ENCODE measurements around the gene TCN2. TPM values are rescaled to one million over a fixed set of nuclear protein-coding genes. Genes with fewer than 3 reads are reported as not detected.

TCN2 gene
- total RNA-seq, 1 experiment from 2014 or later, result 11.5 TPM

GRCh38 chr22:30636226-30637077 lies 29.5 kb downstream of the TCN2 start:
- TF ChIP-seq CTCF (conservative IDR thresholded peaks at IDR 0.05), result no peak; the same call in 1 of the 2 replicates
- no peak for TF ChIP-seq EZH2 (IDR thresholded peaks at IDR 0.05; ENCODE audit: low read depth)
- Histone ChIP-seq H3K9me3 (ENCODE audit: insufficient read depth, low read depth) (no peaks in the 10 kb centered on the region), H2AFZ (peak overlapping the region; percentile 99), H3F3A (ENCODE audit: insufficient read depth, low read depth) (peaks cover 26% of the 10 kb centered on the region), H3K9me2 (ENCODE audit: insufficient read depth) (no peaks in the 10 kb centered on the region), H3K4me1 (replicated peaks; ENCODE audit: insufficient read depth) (peaks cover 25% of the 10 kb centered on the region), H3K27me3 (ENCODE audit: insufficient read depth, low read depth) (no peaks in the 10 kb centered on the region), H3K4me2 (peak overlapping the region; percentile 99), H4K20me1 (ENCODE audit: insufficient read depth) (no peaks in the 10 kb centered on the region), H3K4me3 (peak overlapping the region; percentile 74), H3K27ac (no peak overlapping the region), H3K36me3 (ENCODE audit: low read depth) (no peaks in the 10 kb centered on the region), H3K79me2 (ENCODE audit: low read depth) (peaks cover 13% of the 10 kb centered on the region)
- ChIA-PET CTCF (interaction anchor here (0.5 to 0.7 kb wide), 2 partner anchors 333 to 525 kb away, joined by 4 to 5 read pairs; no protein-coding TSS in a partner anchor), POLR2A (ENCODE audit: unreplicated experiment) (interaction anchor here (1.0 kb wide), 1 partner anchor 94 kb away, joined by 3 read pairs; no protein-coding TSS in a partner anchor)
- DNase-seq, result peak; percentile 40 to 50
- no TSS peak for BruUV-seq (replicated peaks)
- intact Hi-C loops (cut with micrococcal nuclease; ENCODE audit: unreplicated experiment), result loop anchor here (10.0 kb wide), 1 partner anchor 288 kb away; no protein-coding TSS in a partner anchor

GRCh38 chr22:30637701-30638114 lies 30.7 kb downstream of the TCN2 start:
- DNase-seq, result peak in 1 of 2 experiments; percentile 20
- intact Hi-C loops (cut with micrococcal nuclease; ENCODE audit: unreplicated experiment), result loop anchor here (10.0 kb wide), 1 partner anchor 287 kb away; no protein-coding TSS in a partner anchor
- Histone ChIP-seq H3K27me3 (ENCODE audit: insufficient read depth, low read depth) (no peaks in the 10 kb centered on the region), H3K79me2 (ENCODE audit: low read depth) (peaks cover 13% of the 10 kb centered on the region), H3K27ac (no peak overlapping the region), H3F3A (ENCODE audit: insufficient read depth, low read depth) (peaks cover 26% of the 10 kb centered on the region), H3K9me3 (ENCODE audit: insufficient read depth, low read depth) (no peaks in the 10 kb centered on the region), H3K9me2 (ENCODE audit: insufficient read depth) (no peaks in the 10 kb centered on the region), H4K20me1 (ENCODE audit: insufficient read depth) (no peaks in the 10 kb centered on the region), H2AFZ (peak overlapping the region; percentile 99), H3K4me2 (peak overlapping the region; percentile 99), H3K36me3 (ENCODE audit: low read depth) (no peaks in the 10 kb centered on the region), H3K4me3 (peak overlapping the region; percentile 74; the same call in 1 of the 2 replicates), H3K4me1 (replicated peaks; ENCODE audit: insufficient read depth) (peaks cover 25% of the 10 kb centered on the region)
- no TSS peak for BruUV-seq (replicated peaks)
- ChIA-PET POLR2A (ENCODE audit: unreplicated experiment) (no interaction called here), CTCF (no interaction called here)
- TF ChIP-seq EZH2 (IDR thresholded peaks at IDR 0.05; ENCODE audit: low read depth), result no peak
- TF ChIP-seq CTCF (conservative IDR thresholded peaks at IDR 0.05), result no peak

GRCh38 chr22:30640361-30640760 lies 33.4 kb downstream of the TCN2 start:
- H3K79me2 ChIP-seq (ENCODE audit: low read depth), result peaks cover 13% of the 10 kb centered on the region
- POLR2A ChIA-PET (ENCODE audit: unreplicated experiment), result no interaction called here
- no peak overlapping the region for H2AFZ ChIP-seq
- TF ChIP-seq EZH2 (IDR thresholded peaks at IDR 0.05; ENCODE audit: low read depth), result no peak
- no peak for TF ChIP-seq CTCF (conservative IDR thresholded peaks at IDR 0.05)
- H3K27ac ChIP-seq, result no peak overlapping the region
- H3K4me2 ChIP-seq, result no peak overlapping the region
- BruUV-seq (replicated peaks), result no TSS peak
- no peaks in the 10 kb centered on the region for H3K9me2 ChIP-seq (ENCODE audit: insufficient read depth)
- CTCF ChIA-PET, result no interaction called here
- H3K4me1 ChIP-seq (replicated peaks; ENCODE audit: insufficient read depth), result peaks cover 16% of the 10 kb centered on the region
- H3K9me3 ChIP-seq (ENCODE audit: insufficient read depth, low read depth), result no peaks in the 10 kb centered on the region
- no peaks in the 10 kb centered on the region for H3K36me3 ChIP-seq (ENCODE audit: low read depth)
- intact Hi-C loops (cut with micrococcal nuclease; ENCODE audit: unreplicated experiment), result no loop called here
- peaks cover 16% of the 10 kb centered on the region; the same call in 1 of the 2 replicates for H3F3A ChIP-seq (ENCODE audit: insufficient read depth, low read depth)
- no peak for DNase-seq
- H3K27me3 ChIP-seq (ENCODE audit: insufficient read depth, low read depth), result no peaks in the 10 kb centered on the region
- no peaks in the 10 kb centered on the region for H4K20me1 ChIP-seq (ENCODE audit: insufficient read depth)
- no peak overlapping the region for H3K4me3 ChIP-seq
